ENCODE results near the gene IPO8. TPM values are rescaled to one million over a fixed set of nuclear protein-coding genes. Genes with fewer than 3 reads are reported as not detected.
"Not testable (repeated sequence)": the region's sequence is repeated elsewhere in the genome, so short reads cannot be mapped to it uniquely, and the experiment has no call there.

IPO8 gene
- total RNA-seq, 1 donor from 2014 or later, result 53.9 TPM

DNA sequence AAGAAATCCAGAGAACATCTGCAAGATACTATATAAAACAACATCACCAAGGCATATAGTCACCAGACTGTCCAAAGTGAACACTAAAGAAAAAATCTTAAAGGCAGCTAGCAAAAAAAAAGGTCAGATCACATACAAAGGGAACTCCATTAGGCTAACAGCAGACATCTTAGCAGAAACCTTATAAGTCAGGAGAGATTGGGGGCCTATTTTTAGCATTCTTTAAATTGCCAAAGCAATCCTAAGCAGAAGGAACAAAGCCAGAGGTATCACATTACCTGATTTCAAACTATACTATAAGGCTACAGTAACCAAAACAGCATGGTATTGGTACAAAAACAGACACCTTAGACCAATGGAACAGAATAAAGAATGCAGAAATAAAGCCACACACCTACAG is 92.5 kb downstream of the IPO8 start:
- H3K4me3 Mint-ChIP-seq, result no peak overlapping the region
- no peaks in the 10 kb centered on the region for H3K27me3 Mint-ChIP-seq
- H3K4me1 Mint-ChIP-seq (ENCODE audit: unreplicated experiment), result peaks cover 4% of the 10 kb centered on the region
- H3K9me3 Mint-ChIP-seq, result peaks cover 13% of the 10 kb centered on the region
- no peak for TF ChIP-seq CTCF (conservative IDR thresholded peaks at IDR 0.05)
- H3K36me3 Mint-ChIP-seq, result peaks cover 8% of the 10 kb centered on the region
- no peak overlapping the region for H3K27ac Mint-ChIP-seq
- no peak for DNase-seq (ENCODE audit: extremely low spot score, unreplicated experiment)

DNA sequence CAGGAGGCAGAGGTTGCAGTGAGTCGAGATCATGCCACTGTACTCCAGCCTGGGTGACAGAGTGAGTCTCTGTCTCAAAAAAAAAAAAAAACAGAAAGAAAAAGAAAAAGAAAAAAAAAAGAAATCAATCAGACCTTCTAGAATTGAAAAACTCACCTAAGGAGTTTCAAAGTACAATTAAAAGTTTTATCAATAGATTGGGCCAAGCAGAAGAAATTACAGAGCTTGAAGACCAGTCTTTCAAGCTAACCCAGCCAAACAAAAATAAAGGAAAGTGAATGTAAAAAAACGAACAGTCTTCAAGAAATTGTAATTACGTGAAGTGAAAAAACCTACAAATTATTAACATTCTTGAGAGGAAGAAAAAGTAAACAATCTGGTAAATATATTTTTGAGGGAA is 93.0 kb downstream of the IPO8 start:
- Mint-ChIP-seq H3K36me3 (peaks cover 5% of the 10 kb centered on the region), H3K9me3 (peaks cover 13% of the 10 kb centered on the region), H3K4me1 (ENCODE audit: unreplicated experiment) (peaks cover 4% of the 10 kb centered on the region), H3K27ac (no peak overlapping the region), H3K4me3 (no peak overlapping the region), H3K27me3 (no peaks in the 10 kb centered on the region)
- DNase-seq (ENCODE audit: extremely low spot score, unreplicated experiment), result no peak
- TF ChIP-seq CTCF (conservative IDR thresholded peaks at IDR 0.05), result no peak

GRCh38 chr12:30599608-30600007 is 96.1 kb downstream of the IPO8 start:
- TF ChIP-seq CTCF (conservative IDR thresholded peaks at IDR 0.05), result no peak
- H3K4me1 Mint-ChIP-seq (ENCODE audit: unreplicated experiment), result peaks cover 4% of the 10 kb centered on the region
- H3K36me3 Mint-ChIP-seq, result peaks cover 7% of the 10 kb centered on the region
- H3K9me3 Mint-ChIP-seq, result peaks cover 17% of the 10 kb centered on the region
- no peaks in the 10 kb centered on the region for H3K27me3 Mint-ChIP-seq
- DNase-seq (ENCODE audit: extremely low spot score, unreplicated experiment), result no peak
- no peak overlapping the region for H3K27ac Mint-ChIP-seq
- no peak overlapping the region for H3K4me3 Mint-ChIP-seq

GRCh38 chr12:30598889-30599288 is 96.8 kb downstream of the IPO8 start:
- peaks cover 17% of the 10 kb centered on the region for H3K9me3 Mint-ChIP-seq
- no peak overlapping the region for H3K4me3 Mint-ChIP-seq
- DNase-seq (ENCODE audit: extremely low spot score, unreplicated experiment), result no peak
- H3K27ac Mint-ChIP-seq, result no peak overlapping the region
- no peak for TF ChIP-seq CTCF (conservative IDR thresholded peaks at IDR 0.05)
- H3K36me3 Mint-ChIP-seq, result peaks cover 7% of the 10 kb centered on the region
- H3K4me1 Mint-ChIP-seq (ENCODE audit: unreplicated experiment), result peaks cover 4% of the 10 kb centered on the region
- H3K27me3 Mint-ChIP-seq, result no peaks in the 10 kb centered on the region

GRCh38 chr12:30595742-30596141 is 99.9 kb downstream of the IPO8 start:
- H3K36me3 Mint-ChIP-seq, result peaks cover 4% of the 10 kb centered on the region
- H3K9me3 Mint-ChIP-seq, result peaks cover 8% of the 10 kb centered on the region
- TF ChIP-seq CTCF (conservative IDR thresholded peaks at IDR 0.05), result no peak
- no peak overlapping the region for H3K4me3 Mint-ChIP-seq
- H3K4me1 Mint-ChIP-seq (ENCODE audit: unreplicated experiment), result peaks cover 4% of the 10 kb centered on the region
- no peaks in the 10 kb centered on the region for H3K27me3 Mint-ChIP-seq
- H3K27ac Mint-ChIP-seq, result no peak overlapping the region
- no peak for DNase-seq (ENCODE audit: extremely low spot score, unreplicated experiment)

- H3K27me3 Mint-ChIP-seq, result no peaks in the 10 kb centered on the region
- H3K4me3 Mint-ChIP-seq, result no peak overlapping the region
- peaks cover 4% of the 10 kb centered on the region for H3K36me3 Mint-ChIP-seq
- DNase-seq (ENCODE audit: extremely low spot score, unreplicated experiment), result no peak
- H3K4me1 Mint-ChIP-seq (ENCODE audit: unreplicated experiment), result peaks cover 1% of the 10 kb centered on the region
- no peak overlapping the region for H3K27ac Mint-ChIP-seq
- peaks cover 5% of the 10 kb centered on the region for H3K9me3 Mint-ChIP-seq
- TF ChIP-seq CTCF (conservative IDR thresholded peaks at IDR 0.05), result no peak
Measured at GRCh38 chr12:30594509-30594908, 101.2 kb downstream of the IPO8 start.

GRCh38 chr12:30588572-30588971 is 107.1 kb downstream of the IPO8 start:
- H3K9me3 Mint-ChIP-seq; H3K27ac Mint-ChIP-seq; DNase-seq (ENCODE audit: extremely low spot score, unreplicated experiment); H3K4me1 Mint-ChIP-seq (ENCODE audit: unreplicated experiment); H3K36me3 Mint-ChIP-seq; H3K4me3 Mint-ChIP-seq; H3K27me3 Mint-ChIP-seq: not testable (repeated sequence)

Data from type B pancreatic cell (in vitro differentiated cells).